Thoracic aorta (tissue), 2 donors: Measurements from ENCODE around the gene DFFB. TPM values are rescaled to one million over a fixed set of nuclear protein-coding genes. Genes with fewer than 3 reads are reported as not detected.

Experiments used
- ATAC-seq: fragments of 150-250 bp; one replicate; pipeline ENCODE4 v1.8.0; 2017; ENCODE audit warnings: low read depth; ENCODE audit not compliant: insufficient number of reproducible peaks, low FRiP score
- DNase-seq: peaks from one replicate; pipeline ENCODE4 v3.0.0-alpha.2; 2020; ENCODE audit warnings: low spot score
- H3K27ac ChIP-seq, 2 donors: fragments of 200-600 bp; sonication (generic); 1 replicate in 1 of 2; 2 replicates in 1 of 2; pipeline ENCODE4 v1.5.1; 2016; ENCODE audit warnings: mild to moderate bottlenecking in 2 of 2, moderate library complexity in 2 of 2
- H3K27me3 ChIP-seq: fragments of 200-600 bp; sonication (generic); replicated peaks from 2 replicates; pipeline ENCODE4 v1.6.0; 2016; ENCODE audit warnings: mild to moderate bottlenecking; ENCODE audit not compliant: insufficient read depth
- H3K36me3 ChIP-seq: fragments of 200-600 bp; sonication (generic); one replicate; pipeline ENCODE4 v1.5.1; 2016
- H3K4me1 ChIP-seq, 2 donors: fragments of 200-600 bp; sonication (generic); 1 replicate in 1 of 2; 2 replicates in 1 of 2; pipeline versions ENCODE4 v1.5.1 to v1.6.0; 2016; ENCODE audit warnings: low read depth in 2 of 2, mild to moderate bottlenecking in 1 of 2; ENCODE audit not compliant: control insufficient read depth in 1 of 2
- H3K4me3 ChIP-seq: fragments of 200-600 bp; sonication (generic); 2 replicates; pipeline ENCODE4 v1.5.1; 2016; ENCODE audit warnings: mild to moderate bottlenecking
- H3K9me3 ChIP-seq: fragments of 200-600 bp; sonication (generic); 2 replicates; pipeline ENCODE4 v1.5.1; 2016
- CTCF ChIP-seq: fragments of 200-600 bp; sonication (generic); IDR thresholded peaks from one replicate; pipeline ENCODE4 v1.5.1; 2019; ENCODE audit warnings: antibody characterized with exemption
- total RNA-seq, 2 donors: library from RNA; depleted of rRNA; stranded (reverse); fragments of >200 nt; gene quantifications; one replicate each; pipeline versions ENCODE4 v1.1.0 to v1.2.3, GENCODE V29; 2016

The DFFB gene
- total RNA-seq, 2 donors from 2014 or later: 7.8 to 20.2 TPM

GRCh38 chr1:3905266-3905952 is 48.1 kb downstream of the DFFB start:
- Histone ChIP-seq H3K27ac (no peak overlapping the region), H3K9me3 (no peaks in the 10 kb centered on the region), H3K4me3 (no peak overlapping the region), H3K36me3 (no peaks in the 10 kb centered on the region), H3K27me3 (no peaks in the 10 kb centered on the region), H3K4me1 (no peaks in the 10 kb centered on the region)
- no peak for TF ChIP-seq CTCF
- ATAC-seq (no peak), DNase-seq (no peak)

- no peak overlapping the region for H3K27ac ChIP-seq
- H3K9me3 ChIP-seq: no peaks in the 10 kb centered on the region
- no peaks in the 10 kb centered on the region for H3K27me3 ChIP-seq
- no peak for ATAC-seq
- H3K36me3 ChIP-seq: no peaks in the 10 kb centered on the region
- no peak for DNase-seq
- TF ChIP-seq CTCF: no peak
- peaks cover 0 to 3% of the 10 kb centered on the region in 2 donors for H3K4me1 ChIP-seq
- H3K4me3 ChIP-seq: no peak overlapping the region
Observed at GRCh38 chr1:3905953-3906671, 48.8 kb downstream of the DFFB start.

GRCh38 chr1:3906672-3907020 is 49.4 kb downstream of the DFFB start:
- TF ChIP-seq CTCF: no peak
- H3K4me3 ChIP-seq: no peak overlapping the region
- DNase-seq: no peak
- H3K27me3 ChIP-seq: no peaks in the 10 kb centered on the region
- no peak for ATAC-seq
- H3K27ac ChIP-seq: no peak overlapping the region
- peaks cover 0 to 3% of the 10 kb centered on the region in 2 donors for H3K4me1 ChIP-seq
- no peaks in the 10 kb centered on the region for H3K36me3 ChIP-seq
- no peaks in the 10 kb centered on the region for H3K9me3 ChIP-seq

- Histone ChIP-seq H3K36me3 (no peaks in the 10 kb centered on the region), H3K9me3 (no peaks in the 10 kb centered on the region), H3K27me3 (no peaks in the 10 kb centered on the region), H3K4me3 (no peak overlapping the region), H3K27ac (no peak overlapping the region), H3K4me1 (peaks cover 0 to 3% of the 10 kb centered on the region in 2 donors)
- TF ChIP-seq CTCF: no peak
- DNase-seq (no peak), ATAC-seq (no peak)
Observed at GRCh38 chr1:3907031-3907534, 49.8 kb downstream of the DFFB start.

GRCh38 chr1:3907621-3908165 is 50.4 kb downstream of the DFFB start:
- Histone ChIP-seq H3K4me3 (no peak overlapping the region), H3K9me3 (no peaks in the 10 kb centered on the region), H3K27ac (no peak overlapping the region), H3K4me1 (peaks cover 0 to 3% of the 10 kb centered on the region in 2 donors), H3K27me3 (no peaks in the 10 kb centered on the region), H3K36me3 (no peaks in the 10 kb centered on the region)
- DNase-seq: no peak
- no peak for TF ChIP-seq CTCF
- ATAC-seq: no peak
